Caco-2 (cell line): Measurements from ENCODE around the gene UBASH3B. TPM values are rescaled to one million over a fixed set of nuclear protein-coding genes. Genes with fewer than 3 reads are reported as not detected.

Source experiments
- BruUV-seq: library from RNA; stranded (reverse); fragments of 400-500 nt; replicated peaks from 2 replicates; lab custom pipeline; 2021; lab: Mats Ljungman, UMichigan
- CTCF ChIA-PET: fragments of 300-600 bp; sonication (Branson Sonifier 250); formaldehyde crosslinking; loops from one replicate; lab custom pipeline; 2022; ENCODE audit warnings: antibody characterized with exemption; lab: Charles Lee
- POLR2A ChIA-PET: fragments of 300-600 bp; sonication (Branson Sonifier 250); formaldehyde crosslinking; loops from one replicate; lab custom pipeline; 2022; ENCODE audit warnings: antibody characterized with exemption; lab: Charles Lee
- DNase-seq, 2 experiments: peaks; one replicate each; pipeline versions ENCODE4 v3.0.0 to v3.0.0-alpha.2; 2020 to 2022
- H3K27me3 ChIP-seq: replicated peaks from 2 replicates; pipeline ENCODE4 v1.6.0; 2011; ENCODE audit warnings: low read length; ENCODE audit not compliant: control insufficient read depth, insufficient read depth
- H3K36me3 ChIP-seq: 2 replicates; pipeline ENCODE4 v1.5.1; 2011; ENCODE audit warnings: low read length; ENCODE audit not compliant: control insufficient read depth, insufficient read depth
- H3K4me1 ChIP-seq: fragments of 250-450 bp; sonication (Bioruptor Pico); 2 replicates; pipeline ENCODE4 v1.5.1; 2020; ENCODE audit warnings: mild to moderate bottlenecking
- H3K4me3 ChIP-seq: 2 replicates; pipeline ENCODE4 v1.5.1; 2011; ENCODE audit warnings: low read depth, mild to moderate bottlenecking, control low read depth, low read length
- H3K9me3 ChIP-seq: fragments of 250-450 bp; sonication (Bioruptor Pico); 2 replicates; pipeline ENCODE4 v1.5.1; 2020; ENCODE audit warnings: mild to moderate bottlenecking, moderate library complexity
- H3K27ac Mint-ChIP-seq: one replicate; pipeline ENCODE4 v1.8.0; 2022; ENCODE audit warnings: mixed read lengths; ENCODE audit not compliant: unreplicated experiment
- H3K27me3 Mint-ChIP-seq: one replicate; pipeline ENCODE4 v1.8.0; 2022; ENCODE audit warnings: mixed read lengths; ENCODE audit not compliant: insufficient read depth, unreplicated experiment
- H3K36me3 Mint-ChIP-seq: one replicate; pipeline ENCODE4 v1.8.0; 2022; ENCODE audit warnings: mild to moderate bottlenecking, mixed read lengths; ENCODE audit not compliant: insufficient read depth, unreplicated experiment
- H3K4me1 Mint-ChIP-seq: one replicate; pipeline ENCODE4 v1.8.0; 2022; ENCODE audit warnings: low read depth, mixed read lengths; ENCODE audit not compliant: unreplicated experiment
- H3K4me3 Mint-ChIP-seq: one replicate; pipeline ENCODE4 v1.8.0; 2022; ENCODE audit warnings: mild to moderate bottlenecking, moderate library complexity, mixed read lengths; ENCODE audit not compliant: unreplicated experiment
- H3K9me3 Mint-ChIP-seq: one replicate; pipeline ENCODE4 v1.8.0; 2022; ENCODE audit warnings: mixed read lengths; ENCODE audit not compliant: unreplicated experiment
- CTCF ChIP-seq, 2 experiments: fragments of 200-600 bp in 1 of 2; IDR thresholded peaks; 1 replicate in 1 of 2; 2 replicates in 1 of 2; pipeline versions ENCODE4 v1.5.1 to v1.8.0; 2011 to 2022; ENCODE audit warnings: antibody characterized with exemption in 1 of 2, control low read depth in 1 of 2, inconsistent platforms in 1 of 2, low read depth in 1 of 2, low read length in 1 of 2, mild to moderate bottlenecking in 1 of 2, moderate library complexity in 1 of 2; ENCODE audit not compliant: insufficient read depth in 1 of 2, severe bottlenecking in 1 of 2, unreplicated experiment in 1 of 2
- intact Hi-C: fragments of 100-400 bp; cut with micrococcal nuclease; formaldehyde crosslinking; loops from one replicate; pipeline ENCODE4 v1.10.0; 2022; ENCODE audit not compliant: unreplicated experiment
- total RNA-seq: library from RNA; stranded (reverse); gene quantifications from 2 replicates; pipeline ENCODE4 v1.2.3, GENCODE V29; 2022

The UBASH3B gene
- total RNA-seq, 1 experiment from 2014 or later = 21.5 TPM

GRCh38 chr11:122625976-122626665 lies 29.4 kb upstream of the UBASH3B start:
- ChIA-PET POLR2A (no interaction called here), CTCF (interaction anchor here (0.6 to 4.6 kb wide), 4 partner anchors 11 to 158 kb away, joined by 3 to 37 read pairs (median 4); no protein-coding TSS in a partner anchor)
- H3K27me3 ChIP-seq = no peaks in the 10 kb centered on the region
- H3K9me3 Mint-ChIP-seq = no peaks in the 10 kb centered on the region
- H3K27ac Mint-ChIP-seq = no peak overlapping the region
- H3K27me3 Mint-ChIP-seq = peaks cover 9% of the 10 kb centered on the region
- no peak overlapping the region for H3K4me3 ChIP-seq
- no peaks in the 10 kb centered on the region for H3K36me3 ChIP-seq
- peaks cover 5% of the 10 kb centered on the region for H3K36me3 Mint-ChIP-seq
- no peaks in the 10 kb centered on the region for H3K4me1 ChIP-seq
- intact Hi-C loops = loop anchor here (5.0 kb wide), 1 partner anchor 396 kb away; no protein-coding TSS in a partner anchor
- TF ChIP-seq CTCF (IDR thresholded peaks at IDR 0.05; ENCODE audit: insufficient read depth in 1 of 2, low read depth in 1 of 2, low read length in 1 of 2, severe bottlenecking in 1 of 2, unreplicated experiment in 1 of 2) = no peak
- H3K9me3 ChIP-seq = no peaks in the 10 kb centered on the region
- no peaks in the 10 kb centered on the region for H3K4me1 Mint-ChIP-seq
- DNase-seq = no peak
- no peak overlapping the region for H3K4me3 Mint-ChIP-seq
- no TSS peak for BruUV-seq

GRCh38 chr11:122627745-122628144 lies 27.8 kb upstream of the UBASH3B start:
- DNase-seq = no peak
- TF ChIP-seq CTCF (IDR thresholded peaks at IDR 0.05; ENCODE audit: insufficient read depth in 1 of 2, low read depth in 1 of 2, low read length in 1 of 2, severe bottlenecking in 1 of 2, unreplicated experiment in 1 of 2) = no peak
- ChIA-PET CTCF (interaction anchor here (1.3 to 4.6 kb wide), 6 partner anchors 47 to 229 kb away, joined by 3 to 44 read pairs (median 10); no protein-coding TSS in a partner anchor), POLR2A (no interaction called here)
- intact Hi-C loops = loop anchor here (5.0 kb wide), 1 partner anchor 395 kb away; no protein-coding TSS in a partner anchor
- H3K36me3 ChIP-seq = no peaks in the 10 kb centered on the region
- BruUV-seq = no TSS peak
- no peaks in the 10 kb centered on the region for H3K9me3 ChIP-seq
- H3K4me1 ChIP-seq = no peaks in the 10 kb centered on the region
- no peak overlapping the region for H3K27ac Mint-ChIP-seq
- H3K9me3 Mint-ChIP-seq = no peaks in the 10 kb centered on the region
- peaks cover 7% of the 10 kb centered on the region for H3K4me1 Mint-ChIP-seq
- H3K4me3 ChIP-seq = no peak overlapping the region
- peaks cover 5% of the 10 kb centered on the region for H3K36me3 Mint-ChIP-seq
- H3K27me3 ChIP-seq = no peaks in the 10 kb centered on the region
- H3K4me3 Mint-ChIP-seq = no peak overlapping the region
- peaks cover 4% of the 10 kb centered on the region for H3K27me3 Mint-ChIP-seq

DNA sequence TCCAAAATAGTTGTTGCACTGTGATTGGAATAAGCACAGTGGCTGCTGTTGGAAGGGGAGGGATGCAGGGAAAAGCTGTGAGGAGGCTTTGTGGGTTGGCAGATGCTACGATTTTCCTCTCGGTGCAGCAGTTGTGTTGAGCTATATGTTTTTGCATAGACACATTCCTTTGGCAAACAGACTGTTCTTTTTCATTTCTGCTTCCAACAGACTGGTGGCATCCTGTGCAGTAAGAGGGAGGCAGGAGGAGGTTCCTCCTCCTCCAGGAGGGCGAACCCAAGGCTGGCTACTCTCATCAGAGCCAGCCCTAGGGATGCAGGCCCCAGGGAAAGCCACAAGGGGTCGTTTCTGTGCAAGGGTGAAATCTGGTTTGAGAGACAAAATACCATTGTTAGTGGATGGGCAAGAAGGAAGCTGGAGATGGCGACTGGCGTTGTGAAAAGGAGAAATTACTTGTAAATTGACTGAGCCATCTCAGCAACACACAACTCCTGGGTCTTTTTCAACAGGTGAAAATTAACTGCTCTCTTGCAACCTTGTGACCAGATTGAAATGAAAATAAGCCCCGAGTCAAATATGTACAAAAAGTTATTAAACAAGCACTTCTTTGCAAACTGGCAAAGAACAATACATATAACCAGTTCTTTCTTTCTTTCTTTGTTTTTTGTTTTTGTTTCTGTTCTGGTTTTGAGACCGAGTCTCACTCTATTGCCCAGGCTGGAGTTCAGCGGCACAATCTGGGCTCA lies 26.5 kb upstream of the UBASH3B start:
- POLR2A ChIA-PET = no interaction called here
- Histone ChIP-seq H3K4me3 (no peak overlapping the region), H3K4me1 (no peaks in the 10 kb centered on the region), H3K9me3 (no peaks in the 10 kb centered on the region), H3K36me3 (no peaks in the 10 kb centered on the region), H3K27me3 (no peaks in the 10 kb centered on the region)
- peaks cover 7% of the 10 kb centered on the region for H3K4me1 Mint-ChIP-seq
- H3K9me3 Mint-ChIP-seq = no peaks in the 10 kb centered on the region
- intact Hi-C loops = loop anchor here (1.0 to 5.0 kb wide), 5 partner anchors 49 to 393 kb away; no protein-coding TSS in a partner anchor
- CTCF ChIA-PET = interaction anchor here (0.5 to 4.6 kb wide), 26 partner anchors 8 to 381 kb away, joined by 3 to 44 read pairs (median 4); partner anchors contain the start of gene UBASH3B
- no TSS peak for BruUV-seq
- DNase-seq = peak; percentile 82 to 86
- H3K27ac Mint-ChIP-seq = no peak overlapping the region
- H3K27me3 Mint-ChIP-seq = peaks cover under 1% of the 10 kb centered on the region
- H3K36me3 Mint-ChIP-seq = peaks cover 5% of the 10 kb centered on the region
- TF ChIP-seq CTCF (IDR thresholded peaks at IDR 0.05; ENCODE audit: insufficient read depth in 1 of 2, low read depth in 1 of 2, low read length in 1 of 2, severe bottlenecking in 1 of 2, unreplicated experiment in 1 of 2) = peak; percentile 92 to 98
- no peak overlapping the region for H3K4me3 Mint-ChIP-seq
